ENCODE measurements around the gene VSIG8. TPM values are rescaled to one million over a fixed set of nuclear protein-coding genes. Genes with fewer than 3 reads are reported as not detected.
"Not testable (repeated sequence)": the region's sequence is repeated elsewhere in the genome, so short reads cannot be mapped to it uniquely, and the experiment has no call there.

Gene VSIG8
- not detected in 2 replicates for total RNA-seq (2022)
- Bru-seq, nascent RNA = percentile 17 among the genes with signal in this experiment
- percentile 13 among the genes with signal in this experiment for BruChase-seq, experiment 1, labeled RNA remaining after a 6-hour chase
- percentile 15 among the genes with signal in this experiment for BruChase-seq, experiment 2, labeled RNA remaining after a 2-hour chase
- long read RNA-seq = 0 reads

DNA sequence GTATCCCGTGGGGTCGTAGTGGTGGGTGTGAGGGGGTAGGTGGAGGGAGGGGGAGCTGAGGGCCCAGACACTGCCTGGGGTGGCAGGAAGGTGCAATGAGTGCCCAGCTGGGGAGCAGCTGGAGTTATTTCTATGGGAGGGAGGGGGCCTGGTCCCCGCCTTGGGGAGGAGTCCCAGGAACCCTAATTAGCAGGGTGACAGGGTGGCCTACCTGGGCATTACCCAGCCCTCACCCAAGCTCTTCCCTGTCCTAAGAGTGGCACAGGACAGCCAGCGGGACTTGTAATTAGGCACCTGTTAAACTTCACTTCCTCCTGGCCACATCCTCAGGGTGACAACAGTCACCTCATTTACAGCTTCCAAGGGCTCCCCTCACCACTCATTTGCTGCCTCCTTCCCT is at the start of gene VSIG8:
VSIG8 (minus strand) TSS at position 101 of the 400 bp plus-strand sequence. CDS start 136 bp downstream, outside the sequence.
- H3K4me3 Mint-ChIP-seq (ENCODE audit: low read depth, unreplicated experiment) = no peak within 1 kb of the TSS
- H3K4me1 Mint-ChIP-seq (ENCODE audit: low read depth, unreplicated experiment) = peaks cover 7% of the 10 kb centered on the region
- H3K27me3 Mint-ChIP-seq (ENCODE audit: unreplicated experiment) = peaks cover 39% of the 10 kb centered on the region
- no peak for DNase-seq
- intact Hi-C loops (cut with micrococcal nuclease; ENCODE audit: unreplicated experiment) = no loop called here
- no peak for TF ChIP-seq CTCF (IDR thresholded peaks at IDR 0.05; ENCODE audit: unreplicated experiment)
- no peaks in the 10 kb centered on the region for H3K9me3 Mint-ChIP-seq (ENCODE audit: low read depth, unreplicated experiment)
- H3K27ac Mint-ChIP-seq (ENCODE audit: unreplicated experiment) = no peak within 1 kb of the TSS
- CTCF ChIA-PET = no interaction called here
- BruUV-seq (replicated peaks) = no TSS peak
- H3K36me3 Mint-ChIP-seq (ENCODE audit: insufficient read depth, unreplicated experiment) = no peaks in the 10 kb centered on the region

DNA sequence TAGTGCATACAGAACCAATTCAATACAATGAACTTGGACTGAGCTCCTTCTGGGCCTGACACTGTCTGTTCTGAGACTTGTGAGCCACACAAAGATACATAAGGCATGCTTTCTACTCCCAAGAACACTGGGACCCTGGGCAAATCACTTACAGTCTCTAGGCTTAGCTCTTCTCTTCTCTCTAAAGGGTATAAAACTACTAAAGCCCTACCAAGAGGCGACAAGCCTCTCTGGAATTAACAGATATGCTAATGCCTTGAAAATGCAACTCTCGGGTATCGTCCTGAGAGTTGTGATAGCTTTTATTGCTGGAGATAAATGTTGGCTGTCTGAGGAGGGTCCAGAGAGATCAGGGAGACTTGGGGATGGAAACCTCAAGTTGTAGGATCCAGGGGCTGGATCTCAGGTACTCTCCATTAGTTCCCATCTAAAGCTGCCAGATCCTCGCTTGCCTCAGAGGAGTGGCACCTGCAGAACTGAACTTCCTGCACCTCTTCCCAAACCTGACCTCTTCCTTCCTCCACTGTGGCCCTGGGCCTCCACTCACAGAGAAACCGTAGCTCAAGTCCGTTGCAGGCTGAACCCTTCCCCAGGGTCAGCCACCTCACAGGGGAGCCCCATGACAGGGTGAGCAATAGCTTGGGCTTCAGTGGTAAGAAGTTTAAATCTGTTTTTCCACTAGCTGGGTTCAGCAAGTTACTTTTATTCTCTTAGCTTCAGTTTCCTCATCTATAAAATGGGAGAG is 49.0 kb upstream of the VSIG8 start:
- Mint-ChIP-seq H3K36me3 (ENCODE audit: insufficient read depth, unreplicated experiment) (peaks cover 46% of the 10 kb centered on the region), H3K4me3 (ENCODE audit: low read depth, unreplicated experiment) (no peak overlapping the region), H3K9me3 (ENCODE audit: low read depth, unreplicated experiment) (no peaks in the 10 kb centered on the region), H3K27me3 (ENCODE audit: unreplicated experiment) (no peaks in the 10 kb centered on the region), H3K4me1 (ENCODE audit: low read depth, unreplicated experiment) (peaks cover 99% of the 10 kb centered on the region), H3K27ac (ENCODE audit: unreplicated experiment) (peak overlapping the region; percentile 100)
- no peak for DNase-seq
- no peak for TF ChIP-seq CTCF (IDR thresholded peaks at IDR 0.05; ENCODE audit: unreplicated experiment)
- intact Hi-C loops (cut with micrococcal nuclease; ENCODE audit: unreplicated experiment) = no loop called here
- CTCF ChIA-PET = interaction anchor here (1.1 kb wide), 1 partner anchor 11 kb away, joined by 4 read pairs; the partner anchor contains the start of gene CFAP45
- no TSS peak for BruUV-seq (replicated peaks)

- no TSS peak for BruUV-seq (replicated peaks)
- Mint-ChIP-seq H3K27me3 (ENCODE audit: unreplicated experiment) (no peaks in the 10 kb centered on the region), H3K4me1 (ENCODE audit: low read depth, unreplicated experiment) (peaks cover 67% of the 10 kb centered on the region), H3K9me3 (ENCODE audit: low read depth, unreplicated experiment) (no peaks in the 10 kb centered on the region), H3K27ac (ENCODE audit: unreplicated experiment) (peak overlapping the region; percentile 100), H3K4me3 (ENCODE audit: low read depth, unreplicated experiment) (no peak overlapping the region), H3K36me3 (ENCODE audit: insufficient read depth, unreplicated experiment) (peaks cover 26% of the 10 kb centered on the region)
- no peak for TF ChIP-seq CTCF (IDR thresholded peaks at IDR 0.05; ENCODE audit: unreplicated experiment)
- intact Hi-C loops (cut with micrococcal nuclease; ENCODE audit: unreplicated experiment) = no loop called here
- CTCF ChIA-PET = interaction anchor here (0.6 to 1.1 kb wide), 2 partner anchors 15 kb away, joined by 3 to 5 read pairs; no protein-coding TSS in a partner anchor
- DNase-seq = no peak
Measured at GRCh38 chr1:159908031-159908940, 45.8 kb upstream of the VSIG8 start.

- peak; percentile 54 for DNase-seq
- H3K4me1 Mint-ChIP-seq (ENCODE audit: low read depth, unreplicated experiment) = peaks cover 55% of the 10 kb centered on the region
- intact Hi-C loops (cut with micrococcal nuclease; ENCODE audit: unreplicated experiment) = no loop called here
- peak overlapping the region; percentile 68 for H3K27ac Mint-ChIP-seq (ENCODE audit: unreplicated experiment)
- CTCF ChIA-PET = no interaction called here
- H3K27me3 Mint-ChIP-seq (ENCODE audit: unreplicated experiment) = no peaks in the 10 kb centered on the region
- H3K4me3 Mint-ChIP-seq (ENCODE audit: low read depth, unreplicated experiment) = peak overlapping the region; percentile 4
- H3K36me3 Mint-ChIP-seq (ENCODE audit: insufficient read depth, unreplicated experiment) = peaks cover 18% of the 10 kb centered on the region
- H3K9me3 Mint-ChIP-seq (ENCODE audit: low read depth, unreplicated experiment) = no peaks in the 10 kb centered on the region
- TF ChIP-seq CTCF (IDR thresholded peaks at IDR 0.05; ENCODE audit: unreplicated experiment) = no peak
- no TSS peak for BruUV-seq (replicated peaks)
Measured at GRCh38 chr1:159906960-159907359, 44.5 kb upstream of the VSIG8 start.

GRCh38 chr1:159904036-159904435 is 41.6 kb upstream of the VSIG8 start:
- H3K4me3 Mint-ChIP-seq (ENCODE audit: low read depth, unreplicated experiment); H3K9me3 Mint-ChIP-seq (ENCODE audit: low read depth, unreplicated experiment); intact Hi-C loops (cut with micrococcal nuclease; ENCODE audit: unreplicated experiment); H3K27me3 Mint-ChIP-seq (ENCODE audit: unreplicated experiment); BruUV-seq (replicated peaks); DNase-seq; H3K27ac Mint-ChIP-seq (ENCODE audit: unreplicated experiment): not testable (repeated sequence)
- CTCF ChIA-PET = interaction anchor here (0.7 kb wide), 1 partner anchor 1270 kb away, joined by 3 read pairs; no protein-coding TSS in a partner anchor
- Mint-ChIP-seq H3K4me1 (ENCODE audit: low read depth, unreplicated experiment) (peaks cover 55% of the 10 kb centered on the region), H3K36me3 (ENCODE audit: insufficient read depth, unreplicated experiment) (peaks cover 18% of the 10 kb centered on the region)

Data from Calu3 (cell line).